ENCODE results near the gene CPEB3. TPM values are rescaled to one million over a fixed set of nuclear protein-coding genes. Genes with fewer than 3 reads are reported as not detected.

Gene CPEB3
- total and polyA plus RNA-seq, 4 donors: 2.1 to 8.4 (median 5.1) TPM

- Histone ChIP-seq H3K4me1 (ENCODE audit: control insufficient read depth in 4 of 4, insufficient read depth in 4 of 4, low read length in 3 of 4) (no peaks in the 10 kb centered on the region), H3K36me3 (ENCODE audit: control insufficient read depth in 4 of 4, insufficient read depth in 3 of 4, low read depth in 1 of 4, low read length in 3 of 4) (no peaks in the 10 kb centered on the region), H3K9ac (ENCODE audit: low read depth in 1 of 2, low read length in 2 of 2) (no peak overlapping the region), H3K9me3 (ENCODE audit: control insufficient read depth in 4 of 4, low read length in 3 of 4) (no peaks in the 10 kb centered on the region), H3K27ac (ENCODE audit: low read depth in 1 of 2, low read length in 2 of 2) (no peak overlapping the region), H3K4me3 (ENCODE audit: low read depth in 1 of 3, low read length in 3 of 3) (no peak overlapping the region), H3K27me3 (ENCODE audit: control insufficient read depth in 4 of 4, insufficient read depth in 4 of 4, low read length in 3 of 4) (no peaks in the 10 kb centered on the region)
- 88% methylated on average over 2 of the region's 2 CpGs for WGBS
- DNase-seq (ENCODE audit: low spot score): no peak
- no peak for TF ChIP-seq JUND (IDR thresholded peaks at IDR 0.05)
- TF ChIP-seq FOXA1 (IDR thresholded peaks at IDR 0.05): no peak
- no peak for TF ChIP-seq YY1 (IDR thresholded peaks at IDR 0.05)
- TF ChIP-seq HNF4G (IDR thresholded peaks at IDR 0.05): no peak
- TF ChIP-seq, protein P1, sequence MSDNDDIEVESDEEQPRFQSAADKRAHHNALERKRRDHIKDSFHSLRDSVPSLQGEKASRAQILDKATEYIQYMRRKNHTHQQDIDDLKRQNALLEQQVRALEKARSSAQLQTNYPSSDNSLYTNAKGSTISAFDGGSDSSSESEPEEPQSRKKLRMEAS (IDR thresholded peaks at IDR 0.05): no peak
These were observed 25.1 kb downstream of the CPEB3 start for GRCh38 chr10:92265687-92266258.

DNA sequence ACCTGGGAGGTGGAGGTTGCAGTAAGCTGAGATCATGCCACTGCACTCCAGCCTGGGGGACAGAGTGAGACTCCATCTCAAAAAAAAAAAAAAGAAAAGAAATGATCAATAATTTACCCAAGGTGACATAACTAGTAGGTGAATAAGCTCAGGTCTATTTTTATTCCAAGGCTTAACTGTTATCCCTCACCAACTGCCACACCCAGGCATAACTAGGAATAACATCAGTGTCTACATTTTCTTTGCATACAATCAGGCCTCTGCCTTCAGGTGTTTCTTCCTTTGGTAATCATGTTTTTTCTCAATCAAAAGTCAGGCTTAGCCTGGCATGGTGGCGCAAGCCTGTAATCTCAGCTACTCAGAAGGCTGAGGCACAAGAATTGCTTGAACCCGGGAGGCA, 26.6 kb downstream of the CPEB3 start:
- Histone ChIP-seq H3K27ac (ENCODE audit: low read depth in 1 of 2, low read length in 2 of 2) (no peak overlapping the region), H3K9ac (ENCODE audit: low read depth in 1 of 2, low read length in 2 of 2) (no peak overlapping the region), H3K9me3 (ENCODE audit: control insufficient read depth in 4 of 4, low read length in 3 of 4) (no peaks in the 10 kb centered on the region), H3K36me3 (ENCODE audit: control insufficient read depth in 4 of 4, insufficient read depth in 3 of 4, low read depth in 1 of 4, low read length in 3 of 4) (no peaks in the 10 kb centered on the region), H3K4me1 (ENCODE audit: control insufficient read depth in 4 of 4, insufficient read depth in 4 of 4, low read length in 3 of 4) (no peaks in the 10 kb centered on the region), H3K27me3 (ENCODE audit: control insufficient read depth in 4 of 4, insufficient read depth in 4 of 4, low read length in 3 of 4) (no peaks in the 10 kb centered on the region), H3K4me3 (ENCODE audit: low read depth in 1 of 3, low read length in 3 of 3) (no peak overlapping the region)
- 100% methylated on average over 2 of the region's 2 CpGs for WGBS
- no peak for DNase-seq (ENCODE audit: low spot score)
- TF ChIP-seq JUND (IDR thresholded peaks at IDR 0.05): no peak
- no peak for TF ChIP-seq FOXA1 (IDR thresholded peaks at IDR 0.05)
- TF ChIP-seq HNF4A (conservative IDR thresholded peaks at IDR 0.05): no peak
- no peak for TF ChIP-seq ZBTB33 (IDR thresholded peaks at IDR 0.05)
- no peak for TF ChIP-seq YY1 (IDR thresholded peaks at IDR 0.05)
- no peak for TF ChIP-seq EGR1 (IDR thresholded peaks at IDR 0.05; ENCODE audit: low read depth in 2 of 2)

GRCh38 chr10:92263396-92263795, 27.5 kb downstream of the CPEB3 start:
- no peak for TF ChIP-seq HNF4G (IDR thresholded peaks at IDR 0.05)
- TF ChIP-seq CTCF (IDR thresholded peaks at IDR 0.05; ENCODE audit: low read depth, low read length, missing input control): no peak
- no peak for TF ChIP-seq ZBTB33 (IDR thresholded peaks at IDR 0.05)
- no peak for TF ChIP-seq FOXA2 (IDR thresholded peaks at IDR 0.05)
- no peak for TF ChIP-seq JUND (IDR thresholded peaks at IDR 0.05)
- no peak for TF ChIP-seq GABPA (IDR thresholded peaks at IDR 0.05 in 1 of 2, conservative IDR thresholded peaks at IDR 0.05 in 1 of 2)
- TF ChIP-seq, protein P1 (IDR thresholded peaks at IDR 0.05): no peak
- no peak for TF ChIP-seq TAF1 (conservative IDR thresholded peaks at IDR 0.05)
- no peak for TF ChIP-seq RAD21 (IDR thresholded peaks at IDR 0.05)
- TF ChIP-seq EGR1 (IDR thresholded peaks at IDR 0.05; ENCODE audit: low read depth in 2 of 2): no peak
- TF ChIP-seq, protein P2, sequence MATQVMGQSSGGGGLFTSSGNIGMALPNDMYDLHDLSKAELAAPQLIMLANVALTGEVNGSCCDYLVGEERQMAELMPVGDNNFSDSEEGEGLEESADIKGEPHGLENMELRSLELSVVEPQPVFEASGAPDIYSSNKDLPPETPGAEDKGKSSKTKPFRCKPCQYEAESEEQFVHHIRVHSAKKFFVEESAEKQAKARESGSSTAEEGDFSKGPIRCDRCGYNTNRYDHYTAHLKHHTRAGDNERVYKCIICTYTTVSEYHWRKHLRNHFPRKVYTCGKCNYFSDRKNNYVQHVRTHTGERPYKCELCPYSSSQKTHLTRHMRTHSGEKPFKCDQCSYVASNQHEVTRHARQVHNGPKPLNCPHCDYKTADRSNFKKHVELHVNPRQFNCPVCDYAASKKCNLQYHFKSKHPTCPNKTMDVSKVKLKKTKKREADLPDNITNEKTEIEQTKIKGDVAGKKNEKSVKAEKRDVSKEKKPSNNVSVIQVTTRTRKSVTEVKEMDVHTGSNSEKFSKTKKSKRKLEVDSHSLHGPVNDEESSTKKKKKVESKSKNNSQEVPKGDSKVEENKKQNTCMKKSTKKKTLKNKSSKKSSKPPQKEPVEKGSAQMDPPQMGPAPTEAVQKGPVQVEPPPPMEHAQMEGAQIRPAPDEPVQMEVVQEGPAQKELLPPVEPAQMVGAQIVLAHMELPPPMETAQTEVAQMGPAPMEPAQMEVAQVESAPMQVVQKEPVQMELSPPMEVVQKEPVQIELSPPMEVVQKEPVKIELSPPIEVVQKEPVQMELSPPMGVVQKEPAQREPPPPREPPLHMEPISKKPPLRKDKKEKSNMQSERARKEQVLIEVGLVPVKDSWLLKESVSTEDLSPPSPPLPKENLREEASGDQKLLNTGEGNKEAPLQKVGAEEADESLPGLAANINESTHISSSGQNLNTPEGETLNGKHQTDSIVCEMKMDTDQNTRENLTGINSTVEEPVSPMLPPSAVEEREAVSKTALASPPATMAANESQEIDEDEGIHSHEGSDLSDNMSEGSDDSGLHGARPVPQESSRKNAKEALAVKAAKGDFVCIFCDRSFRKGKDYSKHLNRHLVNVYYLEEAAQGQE (IDR thresholded peaks at IDR 0.05): no peak
- TF ChIP-seq RXRA (IDR thresholded peaks at IDR 0.05): no peak
- TF ChIP-seq NR2F2 (IDR thresholded peaks at IDR 0.05): no peak
- no peak overlapping the region for H3K27ac ChIP-seq (ENCODE audit: low read depth in 1 of 2, low read length in 2 of 2)
- H3K9ac ChIP-seq (ENCODE audit: low read depth in 1 of 2, low read length in 2 of 2): no peak overlapping the region
- no peaks in the 10 kb centered on the region for H3K36me3 ChIP-seq (ENCODE audit: control insufficient read depth in 4 of 4, insufficient read depth in 3 of 4, low read depth in 1 of 4, low read length in 3 of 4)
- 96% methylated on average over 2 of the region's 2 CpGs for WGBS
- H3K4me3 ChIP-seq (ENCODE audit: low read depth in 1 of 3, low read length in 3 of 3): no peak overlapping the region
- no peaks in the 10 kb centered on the region for H3K4me1 ChIP-seq (ENCODE audit: control insufficient read depth in 4 of 4, insufficient read depth in 4 of 4, low read length in 3 of 4)
- no peak for DNase-seq (ENCODE audit: low spot score)
- H3K9me3 ChIP-seq (ENCODE audit: control insufficient read depth in 4 of 4, low read length in 3 of 4): no peaks in the 10 kb centered on the region
- H3K27me3 ChIP-seq (ENCODE audit: control insufficient read depth in 4 of 4, insufficient read depth in 4 of 4, low read length in 3 of 4): no peaks in the 10 kb centered on the region

All from liver (tissue), 9 donors.